CD14-positive monocyte (primary cell): ENCODE results near the gene NKAPL. TPM values are rescaled to one million over a fixed set of nuclear protein-coding genes. Genes with fewer than 3 reads are reported as not detected.

Experiments
- DNase-seq, 3 donors: peaks; one replicate each; pipeline ENCODE4 v3.0.0-alpha.2; 2011 to 2022
- H2AFZ ChIP-seq: 2 replicates; pipeline ENCODE4 v1.6.0; 2012; ENCODE audit warnings: mild to moderate bottlenecking, low read depth, low read length, inconsistent platforms; ENCODE audit not compliant: insufficient read depth, poor library complexity, severe bottlenecking
- H3K27ac ChIP-seq, 2 donors: 1 replicate in 1 of 2; 2 replicates in 1 of 2; pipeline ENCODE4 v1.5.1; 2012 to 2013; ENCODE audit warnings: low read length in 2 of 2, control low read depth in 1 of 2, inconsistent platforms in 1 of 2, low read depth in 1 of 2, mild to moderate bottlenecking in 1 of 2
- H3K27me3 ChIP-seq, 2 donors: one replicate each; pipeline versions ENCODE4 v1.6.0 to v1.6.1; 2011 to 2013; ENCODE audit warnings: low read length in 2 of 2; ENCODE audit not compliant: control insufficient read depth in 2 of 2, insufficient read depth in 2 of 2
- H3K36me3 ChIP-seq, 2 donors: replicated peaks in 1 of 2; 1 replicate in 1 of 2; 2 replicates in 1 of 2; pipeline versions ENCODE4 v1.5.1 to v1.6.1; 2012 to 2013; ENCODE audit warnings: low read length in 2 of 2, control low read depth in 1 of 2, inconsistent platforms in 1 of 2, mild to moderate bottlenecking in 1 of 2; ENCODE audit not compliant: insufficient read depth in 2 of 2, control insufficient read depth in 1 of 2
- H3K4me1 ChIP-seq, 2 donors: 1 replicate in 1 of 2; 2 replicates in 1 of 2; pipeline versions ENCODE4 v1.5.1 to v1.6.1; 2012 to 2013; ENCODE audit warnings: low read length in 2 of 2, control low read depth in 1 of 2, inconsistent platforms in 1 of 2, mild to moderate bottlenecking in 1 of 2, moderate library complexity in 1 of 2; ENCODE audit not compliant: insufficient read depth in 2 of 2, control insufficient read depth in 1 of 2
- H3K4me2 ChIP-seq: replicated peaks from 2 replicates; pipeline ENCODE3; 2012; ENCODE audit warnings: low read length, moderate library complexity, mild to moderate bottlenecking; ENCODE audit not compliant: poor library complexity, severe bottlenecking; ENCODE audit errors: extremely low read depth
- H3K4me3 ChIP-seq, 3 experiments: fragments of 200-600 bp in 1 of 3; sonication (generic) in 1 of 3; replicated peaks in 1 of 3; 1 replicate in 2 of 3; 2 replicates in 1 of 3; pipeline ENCODE4 v1.5.1; 2011 to 2013; ENCODE audit warnings: low read length in 3 of 3, mild to moderate bottlenecking in 3 of 3, control low read depth in 2 of 3, low read depth in 2 of 3, inconsistent platforms in 1 of 3, moderate library complexity in 1 of 3
- H3K79me2 ChIP-seq: 2 replicates; pipeline ENCODE4 v1.6.0; 2012; ENCODE audit warnings: mild to moderate bottlenecking, control low read depth, inconsistent platforms, low read length, moderate library complexity; ENCODE audit not compliant: insufficient read depth
- H3K9ac ChIP-seq: 2 replicates; pipeline ENCODE4 v1.6.0; 2017; ENCODE audit warnings: low read length, mild to moderate bottlenecking; ENCODE audit not compliant: insufficient read depth, poor library complexity, severe bottlenecking
- H3K9me3 ChIP-seq, 2 donors: replicated peaks in 1 of 2; 1 replicate in 1 of 2; 2 replicates in 1 of 2; pipeline versions ENCODE4 v1.5.1 to v1.6.1; 2012 to 2013; ENCODE audit warnings: low read length in 2 of 2, control low read depth in 1 of 2; ENCODE audit not compliant: control insufficient read depth in 1 of 2, insufficient read depth in 1 of 2
- H4K20me1 ChIP-seq: 2 replicates; pipeline ENCODE4 v1.6.0; 2012; ENCODE audit warnings: mild to moderate bottlenecking, low read length, control low read depth, moderate library complexity; ENCODE audit not compliant: insufficient read depth
- H3K27ac Mint-ChIP-seq, 7 donors: one replicate each; pipeline ENCODE4 v1.8.0; 2020; ENCODE audit warnings: mild to moderate bottlenecking in 7 of 7, mixed read lengths in 7 of 7, moderate library complexity in 6 of 7, inconsistent platforms in 2 of 7
- H3K27me3 Mint-ChIP-seq, 3 donors: one replicate each; pipeline ENCODE4 v1.8.0; 2021 to 2022; ENCODE audit warnings: low read depth in 3 of 3, mild to moderate bottlenecking in 3 of 3, mixed read lengths in 3 of 3, moderate library complexity in 3 of 3, inconsistent platforms in 1 of 3
- H3K36me3 Mint-ChIP-seq, 2 donors: one replicate each; pipeline ENCODE4 v1.8.0; 2020; ENCODE audit warnings: mixed read lengths in 2 of 2, inconsistent platforms in 1 of 2, mild to moderate bottlenecking in 1 of 2
- H3K4me1 Mint-ChIP-seq: one replicate; pipeline ENCODE4 v1.8.0; 2020; ENCODE audit warnings: mild to moderate bottlenecking, mixed read lengths
- H3K4me3 Mint-ChIP-seq, 2 donors: one replicate each; pipeline ENCODE4 v1.8.0; 2020; ENCODE audit warnings: mild to moderate bottlenecking in 2 of 2, mixed read lengths in 2 of 2, moderate library complexity in 1 of 2
- H3K9me3 Mint-ChIP-seq, 7 donors: one replicate each; pipeline ENCODE4 v1.8.0; 2020 to 2022; ENCODE audit warnings: mixed read lengths in 7 of 7, mild to moderate bottlenecking in 6 of 7, moderate library complexity in 6 of 7, inconsistent platforms in 2 of 7
- WGBS: methylation state at CpG from one replicate; pipeline ENCODE4 v1.1.5; 2013; ENCODE audit warnings: missing lambda C conversion rate; ENCODE audit not compliant: insufficient coverage; 5-methylcytosine and 5-hydroxymethylcytosine counted together
- intact Hi-C, 2 donors: fragments of 100-400 bp; cut with micrococcal nuclease; formaldehyde crosslinking; loops; one replicate each; pipeline versions ENCODE4 v1.15.0 to v1.15.1; 2023
- polyA plus RNA-seq, 3 donors: library from polyadenylated mRNA; depleted of rRNA in 1 of 3; unstranded in 2 of 3; stranded (reverse) in 1 of 3; fragments of 300-500 nt in 2 of 3; fragments of >200 nt in 1 of 3; fragmentation: Illumina TruSeq in 2 of 3; gene quantifications; 1 replicate in 2 of 3; 2 replicates in 1 of 3; pipeline ENCODE4 v1.2.3, GENCODE V29; 2012 to 2021
- TF ChIP-seq, protein P1 (sequence below): fragments of 200-600 bp; IDR thresholded peaks from one replicate; pipeline ENCODE4 v1.8.0; 2022; ENCODE audit warnings: antibody characterized with exemption, mild to moderate bottlenecking

The NKAPL gene
- polyA plus RNA-seq, 3 donors = 0.12 to 1.1 (median 0.94) TPM

DNA sequence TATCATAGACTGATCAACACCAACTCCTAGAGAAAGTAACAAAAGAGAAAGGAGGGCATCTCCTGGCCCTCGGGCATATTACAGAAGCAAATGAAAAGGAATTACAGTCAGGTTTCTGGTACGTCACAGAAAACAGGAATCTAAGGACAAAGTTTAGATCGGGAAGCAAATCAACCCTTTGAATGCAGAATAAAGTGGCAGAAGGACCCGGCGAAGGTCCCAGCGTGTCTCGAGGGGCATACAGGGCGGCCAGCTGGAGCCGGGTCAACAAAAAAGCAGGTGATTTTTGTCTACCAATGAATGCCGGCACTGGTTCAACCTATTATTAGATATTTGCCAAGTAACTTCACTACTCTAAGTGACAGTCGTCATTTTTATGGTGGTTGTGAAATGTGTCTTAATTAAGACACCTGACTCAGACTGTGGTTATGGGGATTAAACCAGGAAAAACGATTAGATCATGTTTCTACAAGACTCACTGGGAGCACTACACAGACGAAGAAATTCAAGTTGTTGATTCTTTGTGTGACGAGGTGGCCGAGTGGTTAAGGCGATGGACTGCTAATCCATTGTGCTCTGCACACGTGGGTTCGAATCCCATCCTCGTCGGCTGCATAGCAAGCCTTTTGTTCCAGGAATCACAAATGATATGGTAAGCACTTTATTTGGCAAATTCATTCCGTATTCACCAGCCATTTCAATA, 46.4 kb upstream of the NKAPL start:
- Mint-ChIP-seq H3K36me3 (peaks cover 0 to 6% of the 10 kb centered on the region in 2 donors), H3K9me3 (peaks cover 4 to 35% (median 24%) of the 10 kb centered on the region in 7 donors), H3K27me3 (peaks cover 78 to 80% (median 79%) of the 10 kb centered on the region in 3 donors), H3K4me3 (peak overlapping the region; percentile 60 to 84), H3K27ac (peak overlapping the region in 1 of 7 donors; percentile 41), H3K4me1 (peaks cover 39% of the 10 kb centered on the region)
- Histone ChIP-seq H4K20me1 (no peaks in the 10 kb centered on the region), H3K9ac (no peak overlapping the region), H3K9me3 (peaks cover 3 to 31% of the 10 kb centered on the region in 2 donors), H3K27me3 (peaks cover 73 to 86% of the 10 kb centered on the region in 2 donors), H3K36me3 (no peaks in the 10 kb centered on the region), H3K4me3 (peak overlapping the region in 1 of 3 experiments; percentile 45), H3K27ac (no peak overlapping the region), H3K79me2 (no peaks in the 10 kb centered on the region), H3K4me2 (peak overlapping the region; percentile 43), H2AFZ (peak overlapping the region; percentile 51), H3K4me1 (peaks cover 13 to 22% of the 10 kb centered on the region in 2 donors)
- whole genome bisulfite sequencing = 0% methylated on average over 9 of the region's 21 CpGs
- TF ChIP-seq, protein P1, sequence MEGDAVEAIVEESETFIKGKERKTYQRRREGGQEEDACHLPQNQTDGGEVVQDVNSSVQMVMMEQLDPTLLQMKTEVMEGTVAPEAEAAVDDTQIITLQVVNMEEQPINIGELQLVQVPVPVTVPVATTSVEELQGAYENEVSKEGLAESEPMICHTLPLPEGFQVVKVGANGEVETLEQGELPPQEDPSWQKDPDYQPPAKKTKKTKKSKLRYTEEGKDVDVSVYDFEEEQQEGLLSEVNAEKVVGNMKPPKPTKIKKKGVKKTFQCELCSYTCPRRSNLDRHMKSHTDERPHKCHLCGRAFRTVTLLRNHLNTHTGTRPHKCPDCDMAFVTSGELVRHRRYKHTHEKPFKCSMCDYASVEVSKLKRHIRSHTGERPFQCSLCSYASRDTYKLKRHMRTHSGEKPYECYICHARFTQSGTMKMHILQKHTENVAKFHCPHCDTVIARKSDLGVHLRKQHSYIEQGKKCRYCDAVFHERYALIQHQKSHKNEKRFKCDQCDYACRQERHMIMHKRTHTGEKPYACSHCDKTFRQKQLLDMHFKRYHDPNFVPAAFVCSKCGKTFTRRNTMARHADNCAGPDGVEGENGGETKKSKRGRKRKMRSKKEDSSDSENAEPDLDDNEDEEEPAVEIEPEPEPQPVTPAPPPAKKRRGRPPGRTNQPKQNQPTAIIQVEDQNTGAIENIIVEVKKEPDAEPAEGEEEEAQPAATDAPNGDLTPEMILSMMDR = no peak
- peak in 2 of 3 donors; percentile 18 to 34 for DNase-seq
- intact Hi-C loops = loop anchor here in 1 of 2 donors (10.0 kb wide), 1 partner anchor 68 kb away; the partner anchor contains the start of gene ZKSCAN8

GRCh38 chr6:28213213-28213523, 45.9 kb upstream of the NKAPL start:
- Histone ChIP-seq H4K20me1 (no peaks in the 10 kb centered on the region), H3K4me3 (no peak overlapping the region), H2AFZ (no peak overlapping the region), H3K9ac (no peak overlapping the region), H3K36me3 (no peaks in the 10 kb centered on the region), H3K9me3 (peaks cover 3 to 27% of the 10 kb centered on the region in 2 donors), H3K27ac (no peak overlapping the region), H3K4me1 (peaks cover 10 to 20% of the 10 kb centered on the region in 2 donors), H3K4me2 (no peak overlapping the region), H3K27me3 (peaks cover 69 to 81% of the 10 kb centered on the region in 2 donors), H3K79me2 (no peaks in the 10 kb centered on the region)
- no peak overlapping the region for H3K27ac Mint-ChIP-seq
- peaks cover 73 to 75% (median 74%) of the 10 kb centered on the region in 3 donors for H3K27me3 Mint-ChIP-seq
- intact Hi-C loops = loop anchor here in 1 of 2 donors (10.0 kb wide), 1 partner anchor 68 kb away; the partner anchor contains the start of gene ZKSCAN8
- H3K4me1 Mint-ChIP-seq = peaks cover 39% of the 10 kb centered on the region
- no peak for DNase-seq
- peaks cover 4 to 30% (median 22%) of the 10 kb centered on the region in 7 donors for H3K9me3 Mint-ChIP-seq
- WGBS = no CpG with 5 or more reads among the region's 2 CpGs
- H3K36me3 Mint-ChIP-seq = peaks cover 0 to 6% of the 10 kb centered on the region in 2 donors
- TF ChIP-seq, protein P1 = no peak
- H3K4me3 Mint-ChIP-seq = peak overlapping the region in 1 of 2 donors; percentile 84
